SH-SY5Y (cell line): ENCODE results near the gene LILRB2.

Experiments
- GATA2 ChIP-seq: IDR thresholded peaks from 2 replicates; pipeline ENCODE4 v1.6.1; 2011; ENCODE audit warnings: mild to moderate bottlenecking, low read depth, low read length
- GATA3 ChIP-seq: IDR thresholded peaks from 2 replicates; pipeline ENCODE4 v1.6.1; 2011; ENCODE audit warnings: low read depth, mild to moderate bottlenecking, low read length, moderate library complexity

The LILRB2 gene

DNA sequence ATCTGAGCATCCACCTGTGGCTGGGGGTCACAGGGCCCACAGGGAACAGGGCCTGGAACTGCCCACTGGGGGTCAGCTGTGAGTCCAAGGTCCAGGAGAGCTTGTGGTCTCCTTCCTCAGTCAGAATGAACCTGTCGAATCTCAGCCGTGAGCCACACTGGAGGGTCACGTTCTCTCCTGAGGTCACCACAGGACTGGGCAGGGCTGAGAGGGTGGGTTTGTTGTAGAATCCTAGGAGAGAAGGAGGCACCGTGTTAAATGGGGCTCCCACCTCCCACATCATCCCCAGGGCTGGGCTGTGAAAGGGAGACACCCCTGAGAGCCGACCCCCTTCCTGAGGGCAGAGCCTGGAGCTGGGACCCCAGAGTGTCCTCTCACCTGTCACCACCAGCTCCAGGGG is 30.6 kb upstream of the LILRB2 start:
- TF ChIP-seq GATA3 (no peak), GATA2 (no peak)

DNA sequence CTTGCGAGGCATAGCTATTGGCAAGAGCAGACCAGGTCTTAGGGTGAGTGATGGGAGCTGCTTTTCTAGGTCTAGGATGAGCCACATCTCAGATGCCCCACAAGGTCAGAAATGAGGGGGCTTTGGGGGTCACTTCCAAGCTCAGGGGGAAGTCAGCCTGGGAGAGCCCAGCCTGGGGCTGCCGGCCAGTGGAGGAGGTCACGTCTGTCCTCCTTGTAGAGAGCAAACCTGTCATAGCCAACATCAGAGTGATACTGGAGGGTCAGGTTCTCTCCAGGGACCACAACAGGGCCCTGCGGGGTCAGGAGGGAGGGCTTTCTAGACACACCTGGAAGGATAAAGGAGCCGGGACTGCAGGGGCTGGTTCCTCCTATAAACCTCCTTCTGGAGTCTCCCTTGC is 29.6 kb upstream of the LILRB2 start:
- no peak for TF ChIP-seq GATA3

DNA sequence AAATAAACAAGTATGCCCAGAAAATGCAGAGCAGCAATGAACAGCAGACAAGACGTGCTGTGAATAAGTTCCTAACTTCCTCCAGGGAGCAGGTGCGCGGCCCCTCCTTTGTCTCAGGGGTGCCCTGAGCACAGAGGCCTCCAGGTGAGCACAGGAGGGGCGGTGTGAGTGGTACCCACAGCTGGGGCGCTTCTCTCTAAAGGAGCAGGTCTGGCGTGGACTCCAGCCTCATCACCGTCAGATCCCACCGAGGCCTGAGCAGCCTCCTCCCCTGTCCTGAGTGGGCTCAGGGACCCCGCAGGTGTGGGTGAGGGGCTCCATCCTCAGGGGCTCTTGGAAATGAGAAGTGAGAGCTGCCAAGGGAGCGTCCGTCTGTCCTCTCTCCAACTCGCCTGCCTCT is 28.9 kb upstream of the LILRB2 start:
- TF ChIP-seq GATA3 = no peak

DNA sequence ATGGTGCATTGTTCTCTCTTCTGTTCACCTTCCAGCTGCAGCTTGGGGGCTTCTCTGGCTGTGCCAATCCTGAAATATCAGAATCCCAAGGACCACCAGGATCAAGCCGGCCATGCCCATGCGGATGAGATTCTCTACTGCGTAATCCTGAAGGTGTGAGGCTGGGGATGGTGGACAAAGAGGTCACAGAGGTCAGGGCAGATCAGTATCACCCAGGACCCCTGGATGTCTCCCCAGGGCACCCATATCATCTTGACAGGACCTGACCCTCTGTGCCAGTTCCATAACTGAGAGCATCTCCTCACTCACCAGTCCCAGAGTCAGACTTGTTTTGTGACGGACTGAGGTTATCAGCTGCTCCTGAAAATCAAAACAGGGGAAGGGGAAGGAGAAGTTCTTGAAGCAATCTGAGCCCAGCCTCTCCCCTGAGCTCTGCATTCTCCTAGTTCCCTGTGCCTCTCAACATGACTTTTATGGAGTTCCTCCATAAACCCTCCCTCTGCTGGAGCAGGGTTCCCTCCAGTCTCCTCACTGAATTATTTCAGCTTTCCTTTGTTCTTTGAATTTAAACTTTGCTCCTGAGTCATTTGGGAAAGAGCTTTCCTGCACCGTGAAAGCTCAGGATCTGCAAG is 26.6 kb upstream of the LILRB2 start:
- TF ChIP-seq GATA3 (no peak), GATA2 (no peak)

DNA sequence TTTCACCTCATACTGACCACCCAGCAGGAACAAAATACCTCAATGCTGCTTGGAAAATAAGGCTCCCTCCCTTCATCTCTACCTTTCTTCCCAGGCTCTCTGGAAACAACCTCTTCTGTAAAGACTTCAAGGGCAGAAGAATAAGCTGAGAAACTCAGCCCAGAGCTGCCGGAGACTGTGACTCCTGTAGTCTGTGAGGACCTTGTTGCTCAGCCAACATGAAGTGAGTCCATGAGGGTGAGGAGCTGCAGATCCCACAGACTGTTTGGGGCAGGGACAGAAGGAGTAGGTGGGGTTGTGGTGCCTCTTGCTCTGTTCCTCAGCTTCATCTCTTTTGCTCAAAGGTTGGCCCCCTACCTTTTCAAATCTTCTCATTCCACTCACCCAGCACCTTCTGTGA is 24.2 kb upstream of the LILRB2 start:
- TF ChIP-seq GATA3 = no peak
- TF ChIP-seq GATA2 = no peak

DNA sequence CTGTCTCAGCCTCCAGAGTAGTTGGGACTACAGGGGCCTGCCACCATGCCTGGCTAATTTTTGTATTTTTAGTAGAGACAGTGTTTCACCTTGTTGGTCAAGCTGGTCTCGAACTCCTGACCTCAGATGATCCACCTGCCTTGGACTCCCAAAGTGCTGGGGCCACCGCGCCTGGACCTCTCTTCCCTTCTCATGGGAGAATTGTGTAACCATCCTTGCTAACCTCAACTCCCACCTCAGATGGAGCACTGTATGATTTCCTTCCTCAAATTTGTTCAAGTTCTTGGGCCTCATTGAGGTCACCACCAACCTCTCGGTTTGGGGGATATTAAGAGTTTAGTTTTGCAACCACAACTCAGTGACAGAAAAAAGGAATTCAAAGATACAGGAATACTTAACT is 21.3 kb upstream of the LILRB2 start:
- TF ChIP-seq GATA2 = no peak

DNA sequence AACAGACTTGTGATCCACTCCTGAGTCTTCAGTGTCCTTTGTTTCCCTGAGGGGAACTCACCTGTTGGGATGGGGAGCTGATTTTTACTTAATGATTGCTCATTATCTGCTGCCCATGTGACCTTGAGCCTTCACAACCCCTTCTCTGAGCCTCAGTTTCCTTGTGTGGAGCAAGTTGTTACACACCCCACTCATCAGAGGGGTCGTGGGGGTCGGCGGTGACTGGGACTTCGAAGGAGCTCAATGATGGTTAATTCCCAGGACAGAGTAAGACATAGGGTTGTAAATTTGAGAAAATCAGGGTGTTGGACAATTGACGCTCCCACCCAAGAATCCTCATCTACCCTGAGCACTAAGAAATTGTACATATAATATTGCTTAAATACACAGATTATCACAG is 18.6 kb upstream of the LILRB2 start:
- no peak for TF ChIP-seq GATA3
- TF ChIP-seq GATA2 = no peak

DNA sequence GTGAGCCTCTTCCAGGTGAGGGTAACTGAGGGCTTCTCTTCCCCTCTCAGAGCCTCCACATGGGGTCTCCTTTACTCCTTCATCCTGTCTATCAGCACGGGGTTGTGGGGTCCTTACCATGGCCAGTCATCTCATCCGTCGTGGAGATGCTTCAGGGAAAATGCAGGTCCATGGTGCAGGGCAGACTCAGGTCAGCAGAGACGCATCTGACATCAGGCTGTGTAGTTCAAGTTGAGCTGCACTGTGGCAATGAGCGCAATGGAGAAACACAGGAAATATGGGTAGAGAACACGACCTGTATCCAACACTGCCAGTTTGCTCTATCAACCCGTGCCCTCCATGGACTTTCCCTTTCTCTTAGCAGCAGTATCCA is 18.2 kb upstream of the LILRB2 start:
- no peak for TF ChIP-seq GATA2
- no peak for TF ChIP-seq GATA3

DNA sequence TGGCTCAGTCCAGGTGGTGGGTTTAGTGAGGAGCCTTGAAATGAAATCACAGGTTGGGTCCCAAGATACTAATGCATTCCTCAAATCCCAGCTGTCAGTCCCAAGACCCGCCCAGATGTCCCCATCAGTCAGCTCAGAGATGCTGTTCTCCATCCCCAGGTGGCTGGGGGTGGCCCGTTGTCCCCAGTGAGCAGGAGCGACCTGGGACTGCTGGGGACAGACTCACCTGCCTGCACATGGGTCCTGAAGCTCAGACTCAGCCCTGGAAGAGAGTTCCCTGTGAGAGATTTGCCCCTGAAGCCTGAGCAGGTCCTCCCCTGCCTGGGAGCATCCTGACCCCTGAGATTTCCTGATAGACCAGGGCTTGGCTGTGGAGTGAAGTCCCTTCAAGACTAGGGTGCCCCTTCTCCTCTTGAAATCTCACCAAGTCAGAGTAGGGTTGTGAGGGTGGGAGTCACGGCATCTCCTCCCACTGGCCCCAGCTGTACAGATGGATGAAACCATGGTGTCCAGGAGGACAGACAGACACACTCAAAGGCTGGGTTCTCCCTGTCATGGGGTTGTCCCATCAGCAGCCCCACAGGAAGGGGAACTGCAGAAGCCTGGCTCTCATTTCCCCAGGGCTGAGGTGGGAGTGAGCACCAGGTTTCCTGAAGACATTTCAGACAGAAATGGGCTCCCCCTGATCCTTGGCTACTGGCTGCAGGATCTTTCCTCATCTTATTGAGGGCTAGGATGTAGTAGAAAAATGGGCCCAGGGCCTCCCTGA is 17.6 kb upstream of the LILRB2 start:
- TF ChIP-seq GATA2 (no peak), GATA3 (no peak)

DNA sequence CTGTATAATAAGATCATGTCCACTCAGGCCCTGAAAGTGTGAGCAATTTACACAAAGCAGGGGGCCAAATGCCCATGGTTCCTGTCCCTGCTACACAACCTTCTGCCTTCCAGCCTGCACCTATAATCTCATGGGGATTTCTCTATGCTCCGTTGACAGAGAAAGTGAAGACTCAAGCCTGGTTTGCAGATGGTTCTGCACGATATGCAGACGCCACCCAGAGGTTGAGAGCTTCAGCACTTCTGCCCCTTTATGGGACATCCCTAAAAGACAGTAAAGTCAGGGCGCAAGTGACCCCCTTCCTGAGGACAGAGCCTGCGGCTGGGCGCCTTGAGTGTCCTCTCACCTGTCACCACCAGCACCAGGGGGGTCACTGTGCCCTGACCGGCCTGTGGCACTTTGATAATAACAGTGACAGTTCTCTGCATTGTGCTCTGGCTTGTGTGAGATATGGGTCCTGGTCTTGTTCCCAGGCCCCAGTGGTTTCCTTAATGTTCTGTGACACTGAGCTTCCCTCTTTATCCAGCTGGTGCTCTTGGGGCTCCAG is 16.9 kb upstream of the LILRB2 start:
- TF ChIP-seq GATA3 (no peak), GATA2 (no peak)

DNA sequence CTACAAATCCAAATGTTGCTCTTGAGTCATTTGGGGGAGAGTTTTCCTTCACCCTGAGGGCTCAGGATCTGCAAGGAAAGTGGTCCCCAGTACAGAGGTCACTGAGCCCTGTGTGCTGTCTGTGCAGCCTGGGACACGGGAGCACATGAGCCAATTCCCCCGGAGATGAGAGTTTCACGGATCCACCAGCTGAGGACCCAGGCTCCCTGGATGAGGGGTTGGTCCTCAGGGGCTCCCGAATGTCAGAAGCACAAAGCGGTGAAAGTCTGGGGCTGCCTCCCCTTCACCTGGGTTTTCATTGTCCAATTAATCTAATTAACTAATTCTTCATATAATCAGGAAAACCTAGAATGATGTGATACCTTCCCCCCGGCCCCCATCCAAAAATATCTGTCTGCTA is 13.6 kb upstream of the LILRB2 start:
- TF ChIP-seq GATA2 (no peak), GATA3 (no peak)

DNA sequence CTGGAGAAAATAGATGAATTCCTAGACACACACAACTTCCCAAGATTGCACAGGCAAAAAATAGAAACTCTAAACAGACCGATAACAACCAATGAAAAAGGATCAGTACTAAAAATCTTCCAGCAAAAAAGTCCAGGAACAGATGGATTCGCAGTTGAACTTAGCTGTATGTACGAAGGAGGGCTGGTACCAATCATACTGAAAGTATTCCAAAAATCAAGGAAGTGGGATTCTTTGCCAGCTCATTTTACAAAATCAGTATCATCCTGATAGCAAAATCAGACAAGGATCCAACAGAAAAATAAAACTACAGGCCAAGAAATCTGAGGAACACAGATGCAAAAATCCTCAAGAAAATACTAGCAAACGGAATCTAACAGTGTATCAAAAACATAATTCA is 6.5 kb upstream of the LILRB2 start:
- TF ChIP-seq GATA2 = no peak

DNA sequence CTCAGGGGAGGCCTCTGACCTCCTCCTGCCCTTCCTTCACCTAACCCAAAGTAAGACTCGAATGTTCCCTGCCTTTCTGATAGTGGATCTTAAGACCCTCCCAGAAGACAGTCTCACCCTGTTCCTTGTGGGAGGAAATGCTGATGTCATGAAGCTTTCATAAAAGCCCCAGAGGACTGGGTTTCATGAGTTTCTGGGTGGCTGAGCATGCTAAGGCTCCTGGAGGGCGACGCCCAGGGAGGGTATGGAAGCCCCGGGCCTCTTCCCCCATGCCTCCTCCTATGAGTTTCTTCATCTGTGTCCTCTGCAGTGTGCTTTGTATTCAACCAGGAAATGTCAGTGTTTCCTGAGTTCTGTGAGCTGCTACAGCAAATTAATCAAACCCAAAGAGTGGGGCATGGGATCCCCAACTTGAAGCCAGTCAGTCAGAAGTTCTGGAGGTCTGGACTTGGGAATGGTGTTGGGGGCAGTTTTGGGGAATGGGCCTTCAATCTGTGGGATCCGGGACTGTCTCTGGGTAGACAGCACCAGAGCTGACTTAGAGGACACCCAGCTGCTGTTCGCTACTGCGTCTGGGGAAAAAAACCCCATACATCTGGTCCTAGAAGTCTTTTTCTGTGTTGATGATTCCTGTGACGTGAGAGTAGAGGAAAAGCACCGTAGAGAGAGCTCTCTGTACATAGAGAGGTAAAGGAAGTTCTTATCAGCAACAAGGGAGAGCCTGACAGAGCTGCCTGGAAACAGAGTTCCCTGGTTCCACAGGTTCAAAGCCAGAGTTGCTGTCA is 2.0 kb upstream of the LILRB2 start:
- TF ChIP-seq GATA3 (no peak), GATA2 (no peak)

DNA sequence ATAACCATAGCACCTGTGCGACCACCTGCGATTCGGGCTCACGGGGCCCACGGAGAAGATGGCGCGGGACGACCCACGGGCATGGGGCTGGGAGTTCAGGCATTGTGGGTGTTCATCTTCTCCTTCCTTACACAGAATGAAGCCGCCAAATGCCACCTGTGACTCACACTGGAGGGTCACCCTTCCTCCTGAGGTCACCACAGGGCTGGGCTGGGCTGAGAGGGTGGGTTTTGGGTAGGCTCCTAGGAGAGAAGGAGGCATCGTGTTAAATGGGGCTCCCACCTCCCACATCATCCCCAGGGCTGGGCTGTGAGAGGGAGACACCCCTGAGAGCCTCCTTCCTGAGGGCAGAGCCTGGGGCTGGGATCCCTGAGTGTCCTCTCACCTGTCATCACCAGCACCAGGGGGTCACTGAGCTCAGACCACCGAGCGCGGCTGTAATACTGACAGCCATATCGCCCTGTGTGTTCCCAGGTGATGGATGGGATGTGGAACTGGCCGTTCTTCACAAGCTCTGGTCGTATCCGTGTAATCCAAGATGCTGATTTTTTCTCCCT is 1.4 kb downstream of the LILRB2 start:
- TF ChIP-seq GATA2 (no peak), GATA3 (no peak)

DNA sequence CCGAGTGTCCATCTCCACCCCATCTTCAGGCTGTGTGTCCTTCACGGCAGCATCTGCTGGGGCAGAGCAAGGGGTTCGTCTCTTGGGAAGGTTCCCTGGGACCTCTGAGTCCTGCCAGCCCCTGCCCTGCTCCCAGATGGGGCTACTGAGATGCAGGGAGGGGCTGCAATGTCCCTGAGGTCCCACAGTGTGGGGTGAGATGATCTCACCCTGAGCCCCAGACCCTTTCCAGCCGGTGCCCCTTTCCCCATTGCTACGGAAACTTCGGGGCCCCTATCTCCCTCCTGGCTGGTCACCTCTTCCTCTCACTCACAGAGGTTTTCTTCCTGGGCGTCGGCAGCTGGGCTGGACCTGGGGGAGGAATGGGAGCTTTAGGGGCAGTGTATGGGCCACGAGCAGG is 5.0 kb downstream of the LILRB2 start:
- TF ChIP-seq GATA3 (no peak), GATA2 (no peak)

DNA sequence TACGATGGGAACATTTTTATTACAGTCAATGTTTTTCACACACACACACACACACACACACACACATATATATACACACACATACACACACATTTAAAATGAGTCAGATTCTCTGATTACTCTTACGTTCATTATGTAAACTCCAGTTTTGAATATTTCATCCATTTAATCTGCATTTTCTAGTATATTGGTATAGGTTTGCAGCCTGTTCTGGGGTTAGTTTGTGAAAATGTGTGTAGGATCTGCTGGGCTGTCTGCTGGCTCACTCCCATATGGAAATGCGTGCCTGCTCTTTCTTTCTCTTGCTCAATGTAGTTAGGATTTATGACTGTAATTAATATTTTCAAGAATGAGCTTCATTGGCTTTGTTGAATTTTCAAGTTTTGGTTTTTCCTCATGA is 7.1 kb downstream of the LILRB2 start:
- TF ChIP-seq GATA2 (no peak), GATA3 (no peak)

DNA sequence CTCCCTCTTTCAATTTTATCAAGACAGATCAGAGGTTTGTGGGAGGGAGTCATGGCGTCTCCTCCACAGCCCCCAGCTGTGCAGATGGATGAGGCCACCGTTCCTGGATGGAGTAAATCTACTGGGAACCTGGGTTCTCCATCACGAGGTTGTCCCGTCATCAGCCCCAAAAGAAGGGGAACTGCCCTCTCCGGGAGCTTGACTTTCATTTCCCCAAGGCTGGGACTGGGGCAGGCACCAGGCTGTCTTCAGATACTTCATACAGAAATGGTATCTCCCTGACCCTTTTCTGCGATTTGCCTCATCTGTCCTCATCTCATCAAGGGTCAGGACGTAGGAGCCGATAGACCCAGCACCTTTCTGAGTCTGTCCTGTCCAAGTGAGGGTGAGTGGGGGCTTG is 9.8 kb downstream of the LILRB2 start:
- TF ChIP-seq GATA3 (no peak), GATA2 (no peak)
